HepG2 (cell line): ENCODE results near the gene LHFPL6. TPM values are rescaled to one million over a fixed set of nuclear protein-coding genes. Genes with fewer than 3 reads are reported as not detected.

Experiments used
- ATAC-seq: fragments of 200-7000 bp; cut with Tn5 transposase; 3 replicates; pipeline ENCODE4 v1.9.1; 2020; ENCODE audit warnings: mild to moderate bottlenecking, moderate library complexity
- BruUV-seq: library from RNA; stranded (reverse); fragments of 400-500 nt; replicated peaks from 2 replicates; lab custom pipeline; 2021; lab: Mats Ljungman, UMichigan
- CTCF ChIA-PET: fragments of 300-600 bp; formaldehyde crosslinking; extraction: SDS; loops from one replicate; lab custom pipeline; 2021; ENCODE audit warnings: low total read pairs, inconsistent platforms, low intra/inter-chr PET ratio; lab: Yijun Ruan, JAX
- POLR2A ChIA-PET: fragments of 350-600 bp; sonication (Branson Sonifier 250); formaldehyde crosslinking; loops from one replicate; lab custom pipeline; 2020; ENCODE audit warnings: antibody characterized with exemption, inconsistent platforms; lab: Yijun Ruan, JAX
- DNase-seq: peaks from one replicate; pipeline ENCODE4 v3.0.0-alpha.2; 2015; ENCODE audit warnings: low spot score
- FAIRE-seq: peaks from 3 replicates; lab custom pipeline; 2011; peaks lifted over from hg19 to GRCh38; lab: Jason Lieb, UNC
- H2AFZ ChIP-seq: one replicate; pipeline ENCODE4 v1.6.1; 2011; ENCODE audit warnings: low read length, inconsistent platforms
- H3K27ac ChIP-seq: fragments of 300-600 bp; 3 replicates; pipeline ENCODE4 v1.8.0; 2011; ENCODE audit warnings: mixed run types, mild to moderate bottlenecking, mixed read lengths, low read length, inconsistent platforms; ENCODE audit not compliant: insufficient read depth; ENCODE audit errors: extremely low read length
- H3K27me3 ChIP-seq, 2 experiments: fragments of 200-600 bp in 1 of 2; 2 replicates in 1 of 2; 3 replicates in 1 of 2; pipeline versions ENCODE4 v1.6.0 to v1.8.0; 2011; ENCODE audit warnings: low read length in 2 of 2, mild to moderate bottlenecking in 2 of 2, moderate library complexity in 2 of 2, inconsistent platforms in 1 of 2; ENCODE audit not compliant: insufficient read depth in 2 of 2, control insufficient read depth in 1 of 2
- H3K36me3 ChIP-seq, 2 experiments: fragments of 200-600 bp in 1 of 2; replicated peaks in 1 of 2; 2 replicates in 1 of 2; 3 replicates in 1 of 2; pipeline versions ENCODE4 v1.5.1 to v1.8.0; 2011; ENCODE audit warnings: low read length in 2 of 2, inconsistent platforms in 1 of 2; ENCODE audit not compliant: insufficient read depth in 2 of 2, control insufficient read depth in 1 of 2
- H3K4me1 ChIP-seq: 2 replicates; pipeline ENCODE4 v1.5.1; 2012; ENCODE audit warnings: low read length, inconsistent platforms; ENCODE audit not compliant: insufficient read depth
- H3K4me2 ChIP-seq: 2 replicates; pipeline ENCODE4 v1.6.0; 2011; ENCODE audit warnings: low read depth, low read length, inconsistent platforms
- H3K4me3 ChIP-seq, 3 experiments: fragments of 200-600 bp in 1 of 3; sonication (generic), shearing (Covaris generic) in 1 of 3; replicated peaks in 1 of 3; 2 replicates each; pipeline ENCODE4 v1.5.1; 2011 to 2016; ENCODE audit warnings: low read length in 3 of 3, inconsistent platforms in 2 of 3, low read depth in 2 of 3, mild to moderate bottlenecking in 2 of 3, control low read depth in 1 of 3, mixed read lengths in 1 of 3; ENCODE audit not compliant: insufficient read depth in 1 of 3
- H3K79me2 ChIP-seq: one replicate; pipeline ENCODE4 v1.6.1; 2011; ENCODE audit warnings: low read length, inconsistent platforms; ENCODE audit not compliant: insufficient read depth
- H3K9ac ChIP-seq: 2 replicates; pipeline ENCODE4 v1.6.0; 2011; ENCODE audit warnings: mild to moderate bottlenecking, low read depth, low read length, inconsistent platforms; ENCODE audit not compliant: insufficient read depth
- H3K9me3 ChIP-seq: 2 replicates; pipeline ENCODE4 v1.5.1; 2012; ENCODE audit warnings: mild to moderate bottlenecking, low read length
- H4K20me1 ChIP-seq: 2 replicates; pipeline ENCODE4 v1.6.0; 2011; ENCODE audit warnings: inconsistent platforms, mild to moderate bottlenecking, low read length, moderate library complexity; ENCODE audit not compliant: insufficient read depth
- HINFP ChIP-seq: sonication (generic); formaldehyde crosslinking; IDR thresholded peaks from 2 replicates; pipeline ENCODE4 v1.4.0; 2020; ENCODE audit warnings: low read depth, mild to moderate bottlenecking, missing genetic modification reagents
- IKZF4 ChIP-seq: sonication (generic); formaldehyde crosslinking; IDR thresholded peaks from 2 replicates; pipeline ENCODE4 v1.5.1; 2020; ENCODE audit warnings: borderline replicate concordance, mild to moderate bottlenecking, low read depth, missing genetic modification reagents; ENCODE audit errors: not compliant biosample characterization
- NR0B2 ChIP-seq: sonication (generic); formaldehyde crosslinking; IDR thresholded peaks from 2 replicates; pipeline ENCODE4 v1.4.0; 2020; ENCODE audit warnings: mild to moderate bottlenecking, missing genetic modification reagents
- ZKSCAN1 ChIP-seq: fragments of 150-350 bp; IDR thresholded peaks from 2 replicates; pipeline ENCODE4 v1.6.1; 2014; ENCODE audit warnings: low read length
- ZNF124 ChIP-seq: sonication (generic); formaldehyde crosslinking; IDR thresholded peaks from 2 replicates; pipeline ENCODE4 v1.4.0; 2020; ENCODE audit warnings: missing genetic modification reagents
- ZNF580 ChIP-seq: IDR thresholded peaks from 2 replicates; pipeline ENCODE4 v1.6.1; 2016; ENCODE audit warnings: low read depth, borderline replicate concordance
- ZNF879 ChIP-seq: sonication (generic); formaldehyde crosslinking; IDR thresholded peaks from 2 replicates; pipeline ENCODE4 v1.8.1; 2023; ENCODE audit warnings: missing genetic modification reagents
- WGBS: methylation state at CpG from one replicate; pipeline ENCODE4 v1.1.6; 2017; ENCODE audit warnings: low lambda C conversion rate; 5-methylcytosine and 5-hydroxymethylcytosine counted together
- in situ Hi-C: cut with HindIII; loops from 2 replicates; pipeline ENCODE4 v1.10.0; 2017; ENCODE audit warnings: low pct_unique_long_range_greater_than_20kb; ENCODE audit not compliant: extremely low pct_ligation_motif_present
- intact Hi-C: fragments of 100-400 bp; cut with micrococcal nuclease; formaldehyde crosslinking; loops from one replicate; pipeline ENCODE4 v1.10.0; 2022; ENCODE audit not compliant: unreplicated experiment
- polyA plus RNA-seq, 8 experiments: library from polyadenylated mRNA; depleted of rRNA in 3 of 8; stranded (reverse) in 7 of 8; unstranded in 1 of 8; fragments of >200 nt; fragmentation: Illumina TruSeq in 4 of 8; extraction: Trizol in 4 of 8; gene quantifications; 2 replicates each; pipeline versions ENCODE4 v1.2.1 to v1.2.3, GENCODE V29; 2011 to 2016; ENCODE audit warnings: low read depth in 4 of 8, missing spikeins in 1 of 8, mixed read lengths in 1 of 8; ENCODE audit not compliant: insufficient read depth in 1 of 8
- total RNA-seq, 5 experiments: library from RNA; depleted of rRNA; stranded (reverse); fragments of >200 nt; fragmentation: Illumina TruSeq; extraction: Trizol; gene quantifications; 2 replicates each; pipeline ENCODE4 v1.2.3, GENCODE V29; 2016; ENCODE audit warnings: low read depth in 1 of 5

The LHFPL6 gene
- total and polyA plus RNA-seq, 2 of the 13 experiments (the other 11 are each of a cell fraction or from before 2014, with no cell fraction given): not detected

- TF ChIP-seq ZNF124 (CRISPR knock-in tag): no peak
- TF ChIP-seq HINFP (CRISPR knock-in tag): no peak
- TF ChIP-seq ZNF879 (CRISPR knock-in tag): no peak
Measured at GRCh38 chr13:39371706-39372105, 231.3 kb downstream of the LHFPL6 start (continued).

GRCh38 chr13:39370554-39370953 lies 232.4 kb downstream of the LHFPL6 start:
- no peaks in the 10 kb centered on the region for H3K36me3 ChIP-seq
- no peak overlapping the region for H3K9ac ChIP-seq
- in situ Hi-C loops: no loop called here
- no peak for DNase-seq
- TF ChIP-seq NR0B2 (CRISPR knock-in tag): no peak
- TF ChIP-seq ZKSCAN1: no peak
- no peak for TF ChIP-seq IKZF4 (CRISPR knock-in tag)
- no peak for TF ChIP-seq ZNF580 (CRISPR knock-in tag)
- H3K4me2 ChIP-seq: no peak overlapping the region
- FAIRE-seq: no peak
- CTCF ChIA-PET: no interaction called here
- POLR2A ChIA-PET: no interaction called here
- no TSS peak for BruUV-seq
- H3K4me1 ChIP-seq: no peaks in the 10 kb centered on the region
- 0% methylated on average over 3 of the region's 4 CpGs for WGBS
- no peak overlapping the region for H2AFZ ChIP-seq
- ATAC-seq: no peak
- H3K27me3 ChIP-seq: no peaks in the 10 kb centered on the region
- H3K27ac ChIP-seq: no peak overlapping the region
- no peak overlapping the region for H3K4me3 ChIP-seq
- no peaks in the 10 kb centered on the region for H3K9me3 ChIP-seq
- no peaks in the 10 kb centered on the region for H3K79me2 ChIP-seq
- intact Hi-C loops: no loop called here
- no peaks in the 10 kb centered on the region for H4K20me1 ChIP-seq
